Breast epithelium (tissue), 3 donors: ENCODE results near the gene POLR3H.

Experiments
- CTCF ChIP-seq, 3 donors: fragments of 450-650 bp; IDR thresholded peaks; one replicate each; pipeline ENCODE4 v1.5.1; 2016 to 2017; ENCODE audit warnings: antibody characterized with exemption in 3 of 3, mild to moderate bottlenecking in 3 of 3, moderate library complexity in 3 of 3
- POLR2A ChIP-seq: fragments of 450-650 bp; IDR thresholded peaks from one replicate; pipeline ENCODE4 v1.6.1; 2016; ENCODE audit warnings: antibody characterized with exemption, mild to moderate bottlenecking, moderate library complexity

- no peak for TF ChIP-seq POLR2A
- no peak for TF ChIP-seq CTCF (IDR thresholded peaks at IDR 0.05)
These were observed 4.3 kb downstream of the POLR3H start for GRCh38 chr22:41540006-41540315.
